Left lobe of liver (tissue), 2 donors: ENCODE results near the gene RPS15A. TPM values are rescaled to one million over a fixed set of nuclear protein-coding genes. Genes with fewer than 3 reads are reported as not detected.

ENCODE experiments used
- ATAC-seq: fragments of 200-7000 bp; cut with Tn5 transposase; one replicate; pipeline ENCODE4 v1.9.1; 2020; ENCODE audit warnings: mild to moderate bottlenecking, moderate library complexity
- DNase-seq: peaks from one replicate; pipeline ENCODE4 v3.0.0-alpha.2; 2020; ENCODE audit warnings: low spot score
- total RNA-seq: library from RNA; stranded (reverse); gene quantifications from one replicate; pipeline ENCODE4 v1.2.1, GENCODE V29; 2021
- donor health status: DM: no; HTN: no; CAD: no; lungs with moderate emphysema.
- donor health status: DM: no; HTN: yes; CAD: no.

Gene RPS15A
- total RNA-seq, result 375 TPM

- ATAC-seq, result peak; percentile 96
- DNase-seq, result peak; percentile 94
Measured at GRCh38 chr16:18789850-18790706, at the start of gene RPS15A. RPS15A (minus strand) TSS chr16:18790334; CDS start chr16:18789113, 1,221 bp downstream.

DNA sequence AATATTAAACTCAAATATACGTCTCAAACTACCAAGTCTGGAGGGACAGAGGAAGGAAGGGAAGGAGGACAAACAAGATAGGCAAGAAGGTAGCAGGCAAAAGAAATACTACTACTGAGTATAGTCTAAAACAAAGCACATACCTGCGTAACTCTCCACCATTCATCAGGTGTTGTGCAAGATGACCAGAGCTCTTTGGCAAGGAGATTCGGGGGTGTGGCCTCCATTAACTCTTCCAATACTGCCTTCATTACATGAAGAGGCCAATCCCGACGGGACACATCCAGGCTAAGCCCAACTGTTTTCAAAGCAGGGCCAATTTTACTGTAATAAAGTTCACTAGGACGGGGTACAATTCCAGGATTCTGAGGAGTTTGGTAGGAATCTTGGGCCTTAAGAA lies 49.4 kb upstream of the RPS15A start:
- peak; percentile 90 for ATAC-seq

DNA sequence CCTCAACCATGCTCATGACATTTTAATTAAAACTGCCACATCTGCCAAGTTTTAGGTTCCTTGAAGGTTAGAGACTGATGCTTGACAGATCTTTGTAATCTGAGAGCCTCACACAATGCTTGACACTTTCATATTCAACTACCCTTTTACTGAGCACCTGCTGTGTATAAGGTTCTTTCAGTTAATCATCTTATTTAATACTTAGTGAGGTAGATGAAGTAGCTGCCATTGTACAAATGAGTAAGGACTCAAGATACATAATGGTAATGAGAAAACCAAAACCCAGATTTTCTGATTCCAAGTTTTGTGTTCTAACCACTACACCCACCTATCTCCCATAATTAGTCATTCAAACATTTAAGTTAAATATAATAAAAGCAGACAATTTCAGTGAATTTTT lies 46.6 kb upstream of the RPS15A start:
- no peak for DNase-seq

More for the DNA sequence above, 49.4 kb upstream of the RPS15A start:
- peak; percentile 78 for DNase-seq

GRCh38 chr16:18834864-18835263 lies 44.7 kb upstream of the RPS15A start:
- DNase-seq (no peak), ATAC-seq (no peak)

More for the DNA sequence above, 46.6 kb upstream of the RPS15A start:
- ATAC-seq, result no peak

- DNase-seq (no peak), ATAC-seq (peak; percentile 26)
Measured at GRCh38 chr16:18833707-18834505, 43.8 kb upstream of the RPS15A start.

DNA sequence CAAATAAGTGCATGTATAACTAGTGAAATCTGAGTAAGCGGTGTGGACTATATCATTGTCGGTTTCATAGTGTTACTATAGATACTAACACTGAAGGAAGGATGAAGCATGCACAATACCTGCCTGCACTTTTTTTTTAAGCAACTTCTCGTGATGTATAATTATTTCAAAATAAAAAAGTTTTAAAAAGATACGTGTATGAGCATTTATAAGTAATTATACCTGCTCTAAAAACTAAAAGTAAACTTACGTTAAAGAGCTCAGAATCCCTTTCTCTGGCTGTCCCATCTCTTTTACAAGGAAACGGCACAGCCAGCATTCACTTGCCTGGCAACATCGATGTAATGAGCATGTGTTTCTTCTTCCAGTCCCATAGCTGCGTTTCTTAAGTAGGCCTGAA lies 42.5 kb upstream of the RPS15A start:
- no peak for ATAC-seq
- no peak for DNase-seq

DNA sequence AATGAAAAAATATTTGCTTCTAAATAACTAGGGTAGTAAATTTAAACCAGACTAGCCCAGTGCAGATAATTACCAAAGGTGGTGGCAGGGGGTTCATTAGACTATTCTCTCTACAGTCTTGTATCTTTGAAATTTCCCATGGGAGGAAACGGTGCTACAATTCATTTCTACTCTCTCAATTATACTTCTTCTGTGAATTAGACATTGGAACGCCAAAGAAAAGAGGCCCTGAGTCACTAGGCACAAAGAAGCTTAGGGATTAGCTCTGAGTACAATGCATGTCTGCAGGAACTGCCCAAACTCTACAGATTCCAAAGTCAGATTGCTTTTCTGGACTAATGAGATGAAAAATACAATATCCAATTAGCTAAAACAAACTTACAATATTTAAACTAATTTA lies 41.9 kb upstream of the RPS15A start:
- DNase-seq (no peak), ATAC-seq (no peak)

DNA sequence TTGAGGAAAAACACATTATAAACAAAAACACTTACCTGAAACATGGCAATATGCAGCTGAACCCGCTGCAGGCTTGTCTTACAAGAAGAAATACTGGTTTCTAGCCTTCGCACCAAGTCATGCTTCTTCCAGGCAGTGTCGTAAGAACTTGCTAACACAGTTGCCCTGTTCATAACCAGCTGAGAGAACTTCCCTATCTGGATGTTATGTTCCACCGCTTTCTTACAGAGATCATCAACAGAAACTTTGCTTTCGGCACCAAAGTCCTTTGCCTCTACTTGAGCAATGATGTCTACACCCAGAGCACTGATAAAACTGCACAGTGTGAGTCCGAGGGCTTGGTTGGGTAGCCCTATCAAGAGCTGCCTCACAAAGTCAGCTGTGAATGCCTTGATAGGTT lies 39.1 kb upstream of the RPS15A start:
- DNase-seq, result no peak
- ATAC-seq, result no peak

- ATAC-seq, result peak; percentile 90
- DNase-seq, result no peak
Measured at GRCh38 chr16:18827890-18828289, 37.8 kb upstream of the RPS15A start.

GRCh38 chr16:18816286-18816685 lies 26.2 kb upstream of the RPS15A start:
- ATAC-seq (no peak), DNase-seq (no peak)

DNA sequence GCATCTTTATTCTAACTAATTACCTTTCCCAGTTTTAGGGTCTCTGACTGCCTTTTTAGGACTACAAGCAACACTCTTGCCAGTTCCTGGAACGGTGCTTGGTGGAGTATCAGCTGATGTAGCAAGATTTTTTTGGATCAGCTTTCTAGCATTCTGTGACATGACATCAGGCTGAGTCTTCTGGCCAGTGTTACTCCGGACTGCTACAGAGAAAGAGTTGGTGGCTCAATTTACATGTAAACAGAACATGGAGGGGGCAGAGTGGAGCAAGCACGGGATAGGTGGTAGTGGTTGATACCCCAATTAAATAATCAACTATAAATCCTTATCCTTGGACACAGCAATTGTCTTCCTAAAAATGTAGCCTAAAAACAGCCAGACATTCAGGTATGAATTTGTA lies 21.8 kb upstream of the RPS15A start:
- DNase-seq, result no peak
- ATAC-seq, result no peak

- no peak for ATAC-seq
- no peak for DNase-seq
Measured at GRCh38 chr16:18809165-18809564, 19.0 kb upstream of the RPS15A start.

GRCh38 chr16:18805257-18805773 lies 15.2 kb upstream of the RPS15A start:
- DNase-seq (no peak), ATAC-seq (no peak)

GRCh38 chr16:18804540-18804939 lies 14.4 kb upstream of the RPS15A start:
- ATAC-seq (no peak), DNase-seq (no peak)

DNA sequence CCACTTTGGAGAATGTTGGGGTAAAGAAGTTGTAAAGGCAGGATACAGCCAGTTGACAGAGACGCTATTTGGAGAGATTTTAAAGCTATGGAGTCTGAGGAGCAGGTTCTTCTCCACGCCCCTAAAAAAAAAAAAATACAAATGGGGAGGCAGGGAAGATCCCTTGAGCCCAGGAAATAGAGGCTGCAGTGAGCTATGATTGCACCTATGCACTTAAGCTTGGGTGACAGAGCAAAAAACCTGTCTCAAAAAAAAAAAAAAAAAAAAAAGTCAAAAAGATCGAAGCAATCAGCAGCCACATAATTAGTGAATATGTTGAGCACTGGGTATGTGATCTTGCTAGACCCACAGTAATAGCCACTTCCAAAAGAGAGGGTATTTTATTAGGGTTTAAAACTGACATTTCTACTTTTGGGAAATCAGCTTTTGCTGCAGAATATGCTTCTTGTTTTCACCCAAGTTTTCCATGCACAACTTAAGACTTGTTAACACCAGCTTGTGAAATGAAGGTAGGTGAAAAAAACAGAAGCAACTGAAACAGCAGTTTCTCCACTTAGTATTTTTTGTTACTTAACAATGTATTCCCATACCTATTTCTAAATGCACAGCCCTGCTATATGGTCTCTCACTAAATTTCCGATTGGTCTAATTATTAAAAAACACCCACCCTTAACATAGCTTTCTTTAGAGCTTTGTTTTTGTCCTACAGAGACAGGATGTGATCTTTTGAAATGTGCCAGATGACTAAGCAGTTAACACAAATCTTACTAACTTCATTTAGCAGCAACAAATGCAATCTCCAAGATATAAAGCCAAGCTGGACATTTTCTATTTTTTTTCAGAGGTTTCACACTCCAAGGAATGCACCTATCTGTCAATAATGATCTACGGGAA lies 13.7 kb upstream of the RPS15A start:
- no peak for ATAC-seq

DNA sequence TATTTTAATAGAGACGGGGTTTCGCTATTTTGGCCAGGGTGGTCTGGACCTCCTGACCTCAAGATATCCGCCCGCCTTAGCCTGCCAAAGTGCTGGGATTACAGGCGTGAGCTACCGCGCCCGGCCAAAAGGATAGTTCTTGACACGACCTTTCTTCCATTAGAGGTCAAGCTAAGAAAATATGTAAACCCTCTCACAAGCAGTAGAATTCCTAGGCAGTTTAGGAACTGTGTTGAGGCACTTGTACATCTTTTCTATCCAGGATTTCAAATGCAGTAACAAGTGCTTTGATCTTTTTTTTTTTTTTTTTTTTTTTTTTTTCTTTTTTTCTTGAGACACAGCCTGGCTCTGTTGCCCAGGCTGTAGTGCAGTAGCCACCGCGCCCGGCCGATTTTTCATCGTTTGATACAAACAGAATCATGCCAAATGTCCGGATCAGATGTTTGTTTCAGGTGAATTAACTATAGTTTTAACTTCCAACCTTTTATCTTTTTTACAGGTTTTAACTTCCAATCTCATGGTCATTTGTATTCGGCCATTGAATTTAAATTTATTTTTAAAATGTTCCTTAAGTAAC lies 12.7 kb upstream of the RPS15A start:
- no peak for ATAC-seq
- DNase-seq, result no peak

More for the DNA sequence above, 13.7 kb upstream of the RPS15A start:
- DNase-seq, result no peak

DNA sequence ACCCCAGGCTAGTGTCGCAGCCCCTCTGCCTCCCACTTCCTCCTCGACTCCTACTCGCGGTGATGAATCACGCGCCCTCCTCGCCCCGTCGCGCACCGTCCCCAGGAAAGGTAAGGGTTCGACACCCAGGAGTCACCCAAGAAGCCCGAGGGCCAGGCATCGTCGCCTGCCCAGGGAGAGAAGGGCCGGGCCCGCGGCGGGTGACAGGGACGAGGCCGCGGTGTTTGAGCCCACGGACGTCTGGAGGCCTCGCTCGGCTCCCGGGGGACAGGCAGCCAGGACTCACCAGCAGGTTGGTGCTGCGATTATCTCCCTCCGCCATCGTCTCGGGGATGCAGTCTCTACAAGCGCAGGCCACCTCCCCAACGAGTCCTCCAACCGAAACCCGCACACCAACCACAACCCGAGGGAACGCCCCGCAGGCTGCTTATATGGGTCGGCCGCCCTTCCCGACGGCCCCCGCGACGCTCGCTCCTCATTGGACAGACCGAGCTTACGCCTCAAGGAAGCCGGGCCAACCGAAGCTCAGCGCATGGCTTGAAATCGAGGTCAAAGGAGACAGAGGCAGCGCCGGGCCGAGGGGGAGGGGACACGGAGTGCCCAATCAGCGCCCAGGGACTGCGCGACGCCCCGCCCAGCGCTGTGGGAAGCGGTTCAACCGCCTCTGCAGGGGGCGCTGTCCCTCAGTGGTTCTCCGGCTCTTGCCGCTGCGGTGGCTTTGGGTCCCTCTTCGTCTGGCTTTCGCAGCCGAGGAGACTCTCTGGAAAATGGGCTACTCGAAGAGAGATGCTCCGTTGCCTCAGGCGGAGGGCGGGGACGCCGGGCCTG lies 11.2 kb upstream of the RPS15A start, which contains the start of gene ARL6IP1:
Gene ARL6IP1 (minus strand): TSS at position 405 of the 828 bp plus-strand sequence. CDS start 83 bp downstream, at position 322.
- DNase-seq, result peak; percentile 99
- peak; percentile 95 for ATAC-seq

- DNase-seq (no peak), ATAC-seq (peak; percentile 25)
Measured at GRCh38 chr16:18800775-18801144, 10.6 kb upstream of the RPS15A start.

DNA sequence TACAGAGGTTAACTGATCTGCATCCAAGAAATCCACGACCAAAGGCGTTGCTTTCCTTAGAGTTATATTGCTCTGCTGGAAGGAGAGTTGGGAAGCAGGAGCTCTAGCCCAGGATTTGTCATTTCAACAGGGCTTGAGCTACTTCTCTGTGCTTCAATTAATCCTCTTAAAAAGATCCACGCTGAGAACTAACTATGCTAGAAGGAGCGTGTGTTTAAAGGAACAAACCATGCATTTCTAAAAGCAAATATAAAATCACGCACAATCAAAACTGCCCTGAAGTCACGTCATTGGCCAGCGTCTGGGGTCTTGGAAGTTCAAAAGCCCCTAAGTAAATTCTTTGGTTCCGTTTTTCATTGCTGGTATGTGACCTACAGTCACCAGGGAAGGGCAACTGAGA lies 10.2 kb upstream of the RPS15A start:
- DNase-seq (no peak), ATAC-seq (no peak)
